ENCODE measurements around the gene ZNF423.

Gene ZNF423

DNA sequence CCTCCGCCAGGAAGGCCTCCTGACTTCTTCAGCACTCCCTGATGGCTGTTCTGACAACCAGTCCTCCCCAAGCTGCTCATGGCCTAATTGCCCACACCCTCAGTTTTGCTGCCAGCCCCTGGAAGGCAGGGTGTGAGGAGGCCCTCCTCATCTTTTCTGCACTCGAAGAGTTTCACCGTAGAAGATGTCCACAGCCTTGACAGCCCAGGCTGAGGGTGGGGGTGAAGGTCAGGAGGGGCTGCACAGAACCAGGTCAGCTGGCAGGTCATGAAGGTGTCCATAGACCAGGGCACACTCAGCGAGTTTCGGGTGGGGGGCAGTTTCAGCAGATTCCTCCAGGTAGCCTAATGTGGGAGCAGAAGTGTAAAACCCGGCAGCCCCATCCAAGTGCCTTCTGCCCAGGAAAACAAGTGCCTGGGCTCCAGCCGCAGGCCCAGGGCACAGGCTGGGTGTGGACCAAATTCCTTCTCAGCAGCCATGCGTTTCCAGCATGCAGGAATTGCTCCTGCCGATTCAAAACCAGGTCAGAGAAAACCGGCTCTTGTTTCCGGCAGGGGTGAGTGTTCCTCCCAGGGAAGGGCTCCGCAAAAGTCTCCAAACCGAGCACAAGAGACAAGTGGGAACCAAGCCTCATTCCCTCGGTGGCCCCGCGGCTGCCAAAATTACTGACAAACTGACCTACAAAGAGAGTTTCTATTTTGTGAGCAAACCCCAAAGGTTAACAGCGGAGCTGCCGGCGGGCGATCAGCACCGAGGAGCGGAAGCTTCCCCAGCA lies 253.5 kb downstream of the ZNF423 start:
- no peak overlapping the region for H3K27ac ChIP-seq
- TF ChIP-seq, protein P1, sequence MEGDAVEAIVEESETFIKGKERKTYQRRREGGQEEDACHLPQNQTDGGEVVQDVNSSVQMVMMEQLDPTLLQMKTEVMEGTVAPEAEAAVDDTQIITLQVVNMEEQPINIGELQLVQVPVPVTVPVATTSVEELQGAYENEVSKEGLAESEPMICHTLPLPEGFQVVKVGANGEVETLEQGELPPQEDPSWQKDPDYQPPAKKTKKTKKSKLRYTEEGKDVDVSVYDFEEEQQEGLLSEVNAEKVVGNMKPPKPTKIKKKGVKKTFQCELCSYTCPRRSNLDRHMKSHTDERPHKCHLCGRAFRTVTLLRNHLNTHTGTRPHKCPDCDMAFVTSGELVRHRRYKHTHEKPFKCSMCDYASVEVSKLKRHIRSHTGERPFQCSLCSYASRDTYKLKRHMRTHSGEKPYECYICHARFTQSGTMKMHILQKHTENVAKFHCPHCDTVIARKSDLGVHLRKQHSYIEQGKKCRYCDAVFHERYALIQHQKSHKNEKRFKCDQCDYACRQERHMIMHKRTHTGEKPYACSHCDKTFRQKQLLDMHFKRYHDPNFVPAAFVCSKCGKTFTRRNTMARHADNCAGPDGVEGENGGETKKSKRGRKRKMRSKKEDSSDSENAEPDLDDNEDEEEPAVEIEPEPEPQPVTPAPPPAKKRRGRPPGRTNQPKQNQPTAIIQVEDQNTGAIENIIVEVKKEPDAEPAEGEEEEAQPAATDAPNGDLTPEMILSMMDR (conservative IDR thresholded peaks at IDR 0.05), result no peak

GRCh38 chr16:49601576-49601975 lies 254.3 kb downstream of the ZNF423 start:
- TF ChIP-seq, protein P1 (conservative IDR thresholded peaks at IDR 0.05), result no peak
- no peak overlapping the region for H3K27ac ChIP-seq

DNA sequence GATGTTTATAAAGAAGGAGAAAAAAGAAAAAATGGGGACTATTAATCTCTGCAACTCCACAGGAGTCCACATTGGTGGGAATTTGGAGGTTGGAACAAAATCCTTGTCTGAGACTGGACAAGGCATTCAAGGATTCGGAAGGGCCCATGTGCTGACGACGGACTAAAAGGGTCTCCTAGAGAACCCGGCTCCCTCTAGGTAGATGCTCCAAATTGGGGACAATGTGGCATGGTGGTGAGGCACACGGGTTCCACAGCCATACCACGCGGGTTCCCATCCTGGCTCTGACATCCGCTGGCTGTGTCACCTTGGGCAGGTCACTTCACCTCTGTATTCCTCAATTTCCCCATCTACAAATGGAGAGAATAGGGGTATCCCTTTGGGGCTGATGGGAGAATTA lies 254.9 kb downstream of the ZNF423 start:
- no peak overlapping the region for H3K27ac ChIP-seq
- TF ChIP-seq, protein P1 (conservative IDR thresholded peaks at IDR 0.05), result no peak

- TF ChIP-seq, protein P1 (conservative IDR thresholded peaks at IDR 0.05), result no peak
- H3K27ac ChIP-seq, result no peak overlapping the region
Measured at GRCh38 chr16:49600536-49600935, 255.4 kb downstream of the ZNF423 start.

DNA sequence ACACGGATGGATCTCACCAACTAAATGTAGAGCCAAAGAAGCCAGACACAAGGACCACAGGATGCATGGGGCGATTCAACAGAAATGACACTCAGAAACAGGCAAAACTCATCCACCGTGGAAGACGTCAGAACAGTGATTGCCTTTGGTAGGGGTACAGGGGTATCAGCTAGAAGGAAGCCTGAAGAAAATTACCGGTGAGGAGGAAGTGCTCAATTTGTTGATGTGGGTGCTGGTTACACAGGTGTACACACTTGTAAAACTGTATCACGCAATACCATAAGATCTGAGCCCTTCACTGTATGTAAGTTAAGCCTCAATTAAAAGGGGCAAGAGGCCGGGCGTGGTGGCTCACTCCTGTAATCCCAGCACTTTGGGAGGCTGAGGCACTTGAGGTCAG lies 256.2 kb downstream of the ZNF423 start:
- H3K27ac ChIP-seq, result no peak overlapping the region
- TF ChIP-seq, protein P1 (conservative IDR thresholded peaks at IDR 0.05), result no peak

DNA sequence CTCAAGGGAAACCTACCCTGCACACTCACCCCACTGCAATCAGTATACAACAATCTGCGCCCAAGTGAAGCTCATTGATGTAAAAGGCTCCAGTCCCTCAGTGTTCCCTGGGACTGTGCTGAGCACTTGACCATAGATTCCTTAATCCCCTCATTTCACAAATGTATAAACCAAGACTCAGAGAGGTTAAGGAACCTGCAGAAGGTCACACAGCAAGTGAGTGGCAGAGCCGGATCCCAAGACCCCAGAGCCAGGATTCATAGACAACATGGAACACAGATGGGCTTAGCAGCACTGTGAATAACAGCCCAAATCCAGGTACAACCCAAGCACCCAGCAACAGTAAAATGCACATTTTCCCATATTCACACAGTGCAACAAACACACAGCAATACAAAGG lies 256.6 kb downstream of the ZNF423 start:
- TF ChIP-seq, protein P1 (conservative IDR thresholded peaks at IDR 0.05), result no peak
- H3K27ac ChIP-seq, result no peak overlapping the region

GRCh38 chr16:49598383-49599170 lies 257.3 kb downstream of the ZNF423 start:
- TF ChIP-seq, protein P1 (conservative IDR thresholded peaks at IDR 0.05), result no peak
- no peak overlapping the region for H3K27ac ChIP-seq

All from VCaP (cell line).